ENCODE data around the gene FHIT. TPM values are rescaled to one million over a fixed set of nuclear protein-coding genes. Genes with fewer than 3 reads are reported as not detected.

FHIT gene
- total and polyA plus RNA-seq, 4 donors: 6.9 to 16.5 (median 9.9) TPM

DNA sequence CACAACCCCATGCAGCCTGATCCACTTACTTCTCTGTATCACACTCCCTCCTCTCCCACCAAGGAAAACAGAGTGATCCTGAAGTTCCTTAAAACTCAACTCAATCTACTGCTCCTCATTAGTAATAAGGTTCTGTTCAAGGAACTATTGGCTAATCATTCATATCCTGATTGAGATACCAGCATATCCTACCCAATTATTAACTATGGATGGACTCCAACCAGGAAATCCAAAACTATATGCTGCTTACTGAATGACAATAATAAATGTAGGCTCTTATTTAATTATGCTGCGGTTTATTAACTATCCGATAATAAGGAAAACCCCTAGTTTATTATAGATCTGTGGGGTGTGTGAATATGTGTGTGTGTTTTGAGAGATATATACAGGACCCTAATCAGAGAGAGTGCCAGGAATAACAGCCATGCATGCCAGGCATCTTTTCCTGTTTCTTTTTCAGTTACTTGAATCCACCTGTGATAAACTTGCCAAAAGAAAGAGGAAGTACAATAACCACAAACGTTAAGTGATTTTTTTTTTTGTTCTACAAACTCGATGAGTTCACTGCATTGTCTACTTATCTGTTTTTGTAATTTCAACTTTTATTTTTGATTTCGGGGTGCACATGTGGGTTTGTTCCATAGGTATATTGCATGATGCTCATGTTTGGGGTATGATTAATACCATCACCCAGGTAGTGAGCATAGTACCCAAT lies 1169.7 kb downstream of the FHIT start:
- no peak overlapping the region for H3K4me3 ChIP-seq (ENCODE audit: low read depth, low read length)
- no peaks in the 10 kb centered on the region for H3K36me3 ChIP-seq (ENCODE audit: control insufficient read depth, insufficient read depth, low read length)
- no peaks in the 10 kb centered on the region for H3K27me3 ChIP-seq (ENCODE audit: control insufficient read depth, insufficient read depth, low read length)
- H3K27ac ChIP-seq (ENCODE audit: low read depth, low read length): no peak overlapping the region
- H3K9me3 ChIP-seq (ENCODE audit: control insufficient read depth, insufficient read depth, low read length): no peaks in the 10 kb centered on the region
- no peaks in the 10 kb centered on the region for H3K4me1 ChIP-seq (ENCODE audit: control insufficient read depth, insufficient read depth, low read length)
- WGBS (ENCODE audit: insufficient coverage): no CpG with 5 or more reads among the region's 5 CpGs
- DNase-seq (ENCODE audit: low read depth in 4 of 6, low spot score in 6 of 6): no peak

DNA sequence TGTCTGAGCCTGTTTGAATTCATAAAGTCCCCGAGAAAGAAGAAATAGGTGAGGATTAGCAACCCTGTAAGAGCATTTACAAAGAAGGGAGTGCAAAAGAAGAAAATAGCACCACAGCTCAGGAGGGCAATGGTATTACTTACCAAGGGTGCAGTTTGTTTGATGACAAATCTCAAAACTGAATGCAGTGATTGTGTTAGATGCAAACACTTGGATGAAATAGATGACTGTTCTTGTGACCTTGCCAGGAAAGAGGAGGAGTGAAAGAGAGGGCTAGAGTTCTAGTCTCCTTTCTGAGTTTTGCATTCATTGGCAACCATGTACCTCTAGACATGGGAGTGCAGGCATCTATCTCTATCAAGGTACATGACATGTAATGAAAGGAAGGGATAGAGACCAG lies 1170.6 kb downstream of the FHIT start:
- Histone ChIP-seq H3K36me3 (ENCODE audit: control insufficient read depth, insufficient read depth, low read length) (no peaks in the 10 kb centered on the region), H3K4me3 (ENCODE audit: low read depth, low read length) (no peak overlapping the region), H3K27me3 (ENCODE audit: control insufficient read depth, insufficient read depth, low read length) (no peaks in the 10 kb centered on the region), H3K9me3 (ENCODE audit: control insufficient read depth, insufficient read depth, low read length) (no peaks in the 10 kb centered on the region), H3K27ac (ENCODE audit: low read depth, low read length) (no peak overlapping the region), H3K4me1 (ENCODE audit: control insufficient read depth, insufficient read depth, low read length) (no peaks in the 10 kb centered on the region)
- WGBS (ENCODE audit: insufficient coverage): 75% methylated on average over 1 of the region's 1 CpG
- no peak for DNase-seq (ENCODE audit: low read depth in 4 of 6, low spot score in 6 of 6)

DNA sequence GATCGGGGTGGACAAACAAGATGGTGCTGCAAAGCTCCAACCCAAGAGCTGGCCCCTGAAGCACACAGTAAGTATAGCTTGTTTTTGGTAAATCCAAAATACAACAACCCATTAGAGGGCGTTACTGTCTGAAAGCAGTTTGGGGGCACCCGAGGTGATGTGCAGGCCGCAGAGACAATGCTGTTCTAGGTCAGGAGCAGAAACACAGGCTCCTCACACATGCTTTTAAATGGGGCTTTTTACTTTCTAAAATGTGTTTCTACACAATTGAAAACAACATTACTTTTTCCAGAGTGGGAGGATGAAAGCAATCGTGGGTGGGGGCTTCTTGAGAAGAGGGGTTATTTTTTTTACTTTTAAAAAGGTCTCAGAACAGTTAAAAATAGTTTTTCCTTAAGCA lies 1172.2 kb downstream of the FHIT start:
- Histone ChIP-seq H3K36me3 (ENCODE audit: control insufficient read depth, insufficient read depth, low read length) (no peaks in the 10 kb centered on the region), H3K4me3 (ENCODE audit: low read depth, low read length) (no peak overlapping the region), H3K27ac (ENCODE audit: low read depth, low read length) (no peak overlapping the region), H3K9me3 (ENCODE audit: control insufficient read depth, insufficient read depth, low read length) (no peaks in the 10 kb centered on the region), H3K4me1 (ENCODE audit: control insufficient read depth, insufficient read depth, low read length) (no peaks in the 10 kb centered on the region), H3K27me3 (ENCODE audit: control insufficient read depth, insufficient read depth, low read length) (no peaks in the 10 kb centered on the region)
- WGBS (ENCODE audit: insufficient coverage): 64% methylated on average over 3 of the region's 5 CpGs
- DNase-seq (ENCODE audit: low read depth in 4 of 6, low spot score in 6 of 6): no peak

DNA sequence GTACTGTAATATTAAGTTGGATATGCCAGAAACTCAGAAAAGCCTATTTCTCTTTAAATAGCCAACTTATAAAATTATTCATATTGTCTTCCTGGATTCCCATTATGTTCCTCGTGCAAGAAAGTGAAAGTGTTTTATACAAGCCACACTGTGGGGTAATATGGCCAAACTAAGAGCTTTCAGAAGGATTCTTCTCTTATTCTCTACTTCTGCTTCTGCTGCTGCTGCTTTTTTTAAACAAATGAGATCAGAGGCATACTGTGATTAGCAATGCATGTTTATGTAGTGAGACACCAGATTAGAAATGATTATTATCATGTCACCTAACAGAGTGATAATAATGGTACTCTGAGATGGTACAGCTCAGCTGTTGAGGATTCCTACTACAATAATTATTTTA lies 1174.9 kb downstream of the FHIT start:
- Histone ChIP-seq H3K4me3 (ENCODE audit: low read depth, low read length) (no peak overlapping the region), H3K36me3 (ENCODE audit: control insufficient read depth, insufficient read depth, low read length) (no peaks in the 10 kb centered on the region), H3K27me3 (ENCODE audit: control insufficient read depth, insufficient read depth, low read length) (no peaks in the 10 kb centered on the region), H3K9me3 (ENCODE audit: control insufficient read depth, insufficient read depth, low read length) (no peaks in the 10 kb centered on the region), H3K4me1 (ENCODE audit: control insufficient read depth, insufficient read depth, low read length) (no peaks in the 10 kb centered on the region), H3K27ac (ENCODE audit: low read depth, low read length) (no peak overlapping the region)
- no CpG with 5 or more reads among the region's 1 CpG for WGBS (ENCODE audit: insufficient coverage)
- no peak for DNase-seq (ENCODE audit: low read depth in 4 of 6, low spot score in 6 of 6)

DNA sequence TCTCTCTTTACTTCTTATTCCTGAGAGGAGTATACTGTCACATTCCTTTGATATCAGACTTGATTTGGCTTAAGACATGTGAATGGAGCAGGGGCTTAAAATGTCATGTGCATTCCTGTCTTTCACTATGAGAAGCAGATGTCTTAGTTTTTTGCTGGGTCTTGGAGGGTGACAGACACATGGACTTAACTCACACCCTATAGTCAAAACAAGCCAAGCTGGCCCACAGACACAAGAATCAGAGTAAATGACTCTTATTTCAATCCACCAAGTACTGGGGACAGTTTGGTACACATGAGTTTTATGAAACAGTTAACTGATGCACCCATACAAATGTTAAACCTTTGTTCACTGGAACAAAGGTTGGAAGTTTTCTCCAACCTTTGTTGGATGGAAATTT lies 1177.3 kb downstream of the FHIT start:
- Histone ChIP-seq H3K4me1 (ENCODE audit: control insufficient read depth, insufficient read depth, low read length) (no peaks in the 10 kb centered on the region), H3K36me3 (ENCODE audit: control insufficient read depth, insufficient read depth, low read length) (no peaks in the 10 kb centered on the region), H3K4me3 (ENCODE audit: low read depth, low read length) (no peak overlapping the region), H3K27ac (ENCODE audit: low read depth, low read length) (no peak overlapping the region), H3K27me3 (ENCODE audit: control insufficient read depth, insufficient read depth, low read length) (no peaks in the 10 kb centered on the region), H3K9me3 (ENCODE audit: control insufficient read depth, insufficient read depth, low read length) (no peaks in the 10 kb centered on the region)
- DNase-seq (ENCODE audit: low read depth in 4 of 6, low spot score in 6 of 6): no peak

DNA sequence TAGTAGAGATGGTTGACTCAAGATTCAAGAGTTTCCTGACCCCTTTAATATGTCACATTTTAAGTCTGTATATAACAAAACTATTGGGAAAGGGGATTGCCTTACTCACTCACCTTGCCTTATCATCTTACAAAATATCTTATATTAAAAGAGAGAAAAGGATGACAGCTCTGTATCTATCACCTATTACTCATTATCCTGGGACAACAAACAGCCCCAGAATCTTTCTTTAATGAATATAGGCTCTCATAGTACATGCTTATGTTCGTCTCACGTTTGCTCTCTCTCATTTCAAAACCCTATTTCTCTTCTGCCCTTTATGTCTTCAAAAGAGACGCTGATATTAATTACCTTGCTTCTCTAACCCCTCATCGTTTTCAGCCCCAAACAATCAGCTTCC lies 1178.0 kb downstream of the FHIT start:
- H3K4me1 ChIP-seq (ENCODE audit: control insufficient read depth, insufficient read depth, low read length): no peaks in the 10 kb centered on the region
- no peak for DNase-seq (ENCODE audit: low read depth in 4 of 6, low spot score in 6 of 6)
- 89% methylated on average over 2 of the region's 4 CpGs for WGBS (ENCODE audit: insufficient coverage)

DNA sequence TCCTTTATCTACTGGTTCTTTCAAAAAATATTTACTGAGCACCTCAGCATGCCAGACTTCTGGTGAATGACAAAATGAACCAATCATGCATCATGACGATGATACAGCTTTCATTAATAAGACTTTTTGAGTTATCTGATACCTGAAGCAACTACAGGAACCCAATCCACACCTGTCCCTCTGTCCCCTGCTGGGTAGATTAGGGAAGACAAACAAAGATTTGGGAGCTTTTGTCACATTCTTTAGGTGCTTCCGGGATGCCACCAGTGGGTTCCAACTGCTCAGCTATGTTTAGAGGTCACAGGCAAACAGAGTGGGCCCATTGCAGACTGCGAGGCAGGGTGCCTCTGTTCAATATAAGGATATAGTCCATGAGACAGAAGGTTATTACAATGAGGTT lies 1180.9 kb downstream of the FHIT start:
- H3K9me3 ChIP-seq (ENCODE audit: control insufficient read depth, insufficient read depth, low read length): no peaks in the 10 kb centered on the region
- no peak for DNase-seq (ENCODE audit: low read depth in 4 of 6, low spot score in 6 of 6)
- H3K4me3 ChIP-seq (ENCODE audit: low read depth, low read length): no peak overlapping the region
- no peaks in the 10 kb centered on the region for H3K4me1 ChIP-seq (ENCODE audit: control insufficient read depth, insufficient read depth, low read length)
- no peak overlapping the region for H3K27ac ChIP-seq (ENCODE audit: low read depth, low read length)
- H3K36me3 ChIP-seq (ENCODE audit: control insufficient read depth, insufficient read depth, low read length): no peaks in the 10 kb centered on the region
- H3K27me3 ChIP-seq (ENCODE audit: control insufficient read depth, insufficient read depth, low read length): no peaks in the 10 kb centered on the region
- WGBS (ENCODE audit: insufficient coverage): 100% methylated on average over 2 of the region's 3 CpGs

More for the DNA sequence above, 1178.0 kb downstream of the FHIT start:
- Histone ChIP-seq H3K36me3 (ENCODE audit: control insufficient read depth, insufficient read depth, low read length) (no peaks in the 10 kb centered on the region), H3K4me3 (ENCODE audit: low read depth, low read length) (no peak overlapping the region), H3K9me3 (ENCODE audit: control insufficient read depth, insufficient read depth, low read length) (no peaks in the 10 kb centered on the region), H3K27ac (ENCODE audit: low read depth, low read length) (no peak overlapping the region), H3K27me3 (ENCODE audit: control insufficient read depth, insufficient read depth, low read length) (no peaks in the 10 kb centered on the region)

DNA sequence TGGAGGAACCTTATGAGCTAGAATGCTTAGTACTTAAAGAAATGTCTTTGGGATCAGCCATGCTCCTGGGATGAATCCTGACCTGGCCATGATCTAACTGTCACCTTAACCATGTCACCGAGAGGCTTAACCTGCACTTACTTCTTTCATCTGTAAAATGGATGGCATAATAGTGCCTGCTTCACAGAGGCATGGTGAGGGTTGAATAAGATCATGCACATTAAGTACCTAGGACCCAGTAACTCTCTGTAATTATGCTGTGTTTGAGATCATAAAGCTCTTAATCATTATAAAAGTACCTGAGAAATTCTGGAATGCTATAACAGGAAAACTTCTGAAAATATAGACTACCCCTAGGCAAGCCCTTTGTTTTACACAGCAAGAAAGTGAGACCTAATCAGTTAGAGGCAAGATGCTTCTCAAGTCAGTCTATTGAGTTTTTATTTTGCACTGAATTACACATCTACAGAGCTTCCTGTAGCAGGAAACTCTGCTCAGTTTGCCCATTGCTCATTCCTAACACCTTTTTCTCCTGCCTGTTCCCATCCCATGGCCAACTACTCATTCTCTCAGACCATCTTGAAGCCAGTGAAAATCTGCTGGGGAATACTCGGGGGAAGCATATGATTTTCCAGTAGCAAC lies 1185.9 kb downstream of the FHIT start:
- Histone ChIP-seq H3K27me3 (ENCODE audit: control insufficient read depth, insufficient read depth, low read length) (no peaks in the 10 kb centered on the region), H3K9me3 (ENCODE audit: control insufficient read depth, insufficient read depth, low read length) (no peaks in the 10 kb centered on the region), H3K4me1 (ENCODE audit: control insufficient read depth, insufficient read depth, low read length) (no peaks in the 10 kb centered on the region), H3K27ac (ENCODE audit: low read depth, low read length) (no peak overlapping the region), H3K36me3 (ENCODE audit: control insufficient read depth, insufficient read depth, low read length) (no peaks in the 10 kb centered on the region), H3K4me3 (ENCODE audit: low read depth, low read length) (no peak overlapping the region)
- DNase-seq (ENCODE audit: low read depth in 4 of 6, low spot score in 6 of 6): no peak
- WGBS (ENCODE audit: insufficient coverage): 100% methylated on average over 1 of the region's 2 CpGs

DNA sequence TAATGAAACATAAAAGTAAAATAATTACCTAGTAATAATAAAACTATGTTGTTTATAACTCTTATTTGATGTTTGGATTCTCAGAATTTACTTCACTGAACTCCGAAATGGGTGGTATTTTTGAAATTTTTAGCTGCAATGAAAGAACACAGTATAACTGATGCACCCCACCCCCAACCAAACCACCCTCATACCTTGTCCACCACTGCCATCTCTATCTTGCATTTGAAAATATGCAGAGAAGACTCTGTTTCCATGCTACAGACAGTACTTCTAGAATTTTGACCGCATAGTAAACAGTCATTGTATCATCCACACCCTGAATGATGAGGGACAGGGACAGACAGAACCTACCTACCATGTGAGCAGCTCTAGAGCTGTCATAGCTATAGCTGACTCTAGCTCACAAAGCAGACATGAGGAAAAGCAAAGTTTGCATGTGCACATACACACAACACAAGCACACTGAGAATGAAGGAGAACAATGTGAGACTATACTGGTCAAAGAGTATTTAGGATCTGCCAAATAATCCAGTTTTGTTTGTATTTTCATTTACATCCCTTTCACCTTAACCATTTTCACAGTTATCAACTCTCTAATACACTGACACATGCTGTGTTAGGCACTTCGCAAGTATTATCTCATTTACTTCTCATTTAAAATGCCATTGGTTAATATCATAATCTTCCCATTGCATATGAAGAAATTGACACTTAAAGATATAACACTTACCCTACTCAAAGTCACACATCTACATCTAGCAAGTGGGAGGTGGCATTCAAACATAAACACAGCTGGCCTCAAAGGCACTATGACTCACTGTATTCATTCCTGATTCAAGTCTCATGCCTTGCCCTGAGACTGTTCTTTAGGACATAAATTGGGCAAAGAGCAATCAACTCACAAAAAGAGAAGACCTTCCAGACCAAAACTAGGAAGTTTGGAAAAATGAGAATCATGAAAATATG lies 1186.8 kb downstream of the FHIT start:
- no peak for DNase-seq (ENCODE audit: low read depth in 4 of 6, low spot score in 6 of 6)
- H3K36me3 ChIP-seq (ENCODE audit: control insufficient read depth, insufficient read depth, low read length): no peaks in the 10 kb centered on the region
- no peaks in the 10 kb centered on the region for H3K27me3 ChIP-seq (ENCODE audit: control insufficient read depth, insufficient read depth, low read length)
- no peaks in the 10 kb centered on the region for H3K9me3 ChIP-seq (ENCODE audit: control insufficient read depth, insufficient read depth, low read length)
- 100% methylated on average over 1 of the region's 3 CpGs for WGBS (ENCODE audit: insufficient coverage)
- H3K4me3 ChIP-seq (ENCODE audit: low read depth, low read length): no peak overlapping the region
- no peaks in the 10 kb centered on the region for H3K4me1 ChIP-seq (ENCODE audit: control insufficient read depth, insufficient read depth, low read length)
- H3K27ac ChIP-seq (ENCODE audit: low read depth, low read length): no peak overlapping the region

Data from spinal cord (tissue), 10 donors.